8988T (cell line): ENCODE results near the gene ILK.

Experiments
- DNase-seq: peaks from one replicate; pipeline ENCODE4 v3.0.0; 2011

Gene ILK

DNA sequence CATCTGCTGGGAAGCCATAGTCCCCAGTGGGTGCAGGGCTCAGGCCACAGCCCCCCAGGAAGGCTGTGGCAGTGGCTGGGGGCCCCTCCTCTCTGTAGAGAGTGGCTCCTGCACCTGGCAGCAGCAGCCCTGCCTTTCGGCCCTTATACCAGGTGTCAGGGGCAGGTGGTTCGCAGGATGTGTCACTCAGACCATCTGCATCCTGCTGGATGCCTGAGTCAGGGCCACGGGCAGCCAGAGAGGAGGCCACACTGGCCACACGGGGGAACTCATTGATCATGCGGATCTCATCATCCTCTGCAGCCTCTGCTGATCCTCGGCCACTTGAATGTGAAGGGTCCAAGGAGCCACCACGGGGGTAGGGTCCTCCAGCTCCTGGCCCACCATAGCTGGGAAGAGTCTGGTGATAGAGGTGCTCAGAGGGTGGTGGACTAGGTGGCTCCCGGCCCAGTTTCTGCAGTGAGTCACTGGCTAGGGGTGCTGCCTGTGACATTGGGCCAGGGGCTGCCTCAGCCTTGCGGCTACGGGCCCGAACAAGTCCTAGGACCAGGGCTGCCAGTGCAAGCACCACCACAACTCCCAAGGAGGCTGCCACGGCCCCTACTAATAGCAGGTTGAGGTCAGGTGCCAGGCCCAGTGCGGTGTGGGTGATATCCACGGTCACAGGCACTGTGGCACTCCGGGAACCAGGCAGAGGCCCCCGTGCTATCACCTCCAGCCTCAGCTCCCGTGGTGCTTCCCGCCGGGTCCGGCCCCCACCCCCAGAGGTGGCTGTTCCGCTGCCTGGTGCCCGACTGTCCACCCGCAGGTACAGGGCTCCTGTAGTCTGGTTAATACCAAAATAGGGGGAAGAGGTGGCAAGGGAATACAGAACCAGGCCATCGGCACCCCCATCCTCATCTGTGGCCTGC lies 18.9 kb downstream of the ILK start:
- DNase-seq = no peak

DNA sequence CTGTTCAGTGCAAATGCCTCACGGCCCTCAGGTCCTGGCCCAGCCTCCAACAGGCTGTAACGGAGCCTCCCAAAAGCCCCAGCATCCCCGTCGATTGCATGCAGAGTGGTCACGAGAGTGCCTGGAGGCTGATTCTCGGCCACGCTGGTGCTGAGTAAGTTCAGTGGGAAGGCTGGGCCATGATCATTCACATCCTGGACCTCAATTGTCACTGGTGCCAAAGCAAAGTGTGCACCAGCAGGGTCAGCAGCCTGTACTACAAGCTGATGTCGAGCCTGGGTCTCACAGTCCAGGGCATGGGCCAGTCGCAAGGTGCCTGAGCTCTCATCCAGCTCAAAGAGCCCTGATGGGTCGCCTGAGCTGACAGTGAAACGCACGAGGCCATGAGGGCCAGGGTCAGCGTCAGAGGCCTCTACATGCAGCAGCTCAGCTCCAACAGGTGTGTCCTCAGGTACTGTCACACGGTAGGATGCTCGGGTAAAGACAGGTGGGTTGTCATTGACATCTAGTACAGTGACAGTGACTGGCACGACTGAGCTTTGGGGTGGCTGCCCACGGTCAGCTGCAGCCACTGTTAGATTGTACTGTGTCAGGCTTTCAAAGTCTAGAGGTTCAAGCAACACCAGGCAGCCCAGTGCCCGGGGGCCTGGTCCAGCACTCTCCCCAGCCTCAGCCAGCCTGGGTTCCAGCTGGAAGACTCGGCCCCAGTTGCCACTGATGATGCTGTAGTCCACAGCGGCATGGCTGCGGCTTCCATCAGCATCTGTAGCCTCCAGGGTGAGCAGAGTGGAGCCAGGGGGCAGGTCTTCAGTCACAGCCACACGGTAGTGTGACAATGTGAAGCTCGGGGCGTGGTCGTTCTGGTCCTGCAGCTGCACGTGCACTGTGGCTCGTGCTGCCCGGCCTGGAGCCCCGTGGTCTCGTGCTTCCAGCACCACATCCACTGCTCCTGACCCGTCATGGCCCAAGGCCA lies 20.1 kb downstream of the ILK start:
- no peak for DNase-seq

DNA sequence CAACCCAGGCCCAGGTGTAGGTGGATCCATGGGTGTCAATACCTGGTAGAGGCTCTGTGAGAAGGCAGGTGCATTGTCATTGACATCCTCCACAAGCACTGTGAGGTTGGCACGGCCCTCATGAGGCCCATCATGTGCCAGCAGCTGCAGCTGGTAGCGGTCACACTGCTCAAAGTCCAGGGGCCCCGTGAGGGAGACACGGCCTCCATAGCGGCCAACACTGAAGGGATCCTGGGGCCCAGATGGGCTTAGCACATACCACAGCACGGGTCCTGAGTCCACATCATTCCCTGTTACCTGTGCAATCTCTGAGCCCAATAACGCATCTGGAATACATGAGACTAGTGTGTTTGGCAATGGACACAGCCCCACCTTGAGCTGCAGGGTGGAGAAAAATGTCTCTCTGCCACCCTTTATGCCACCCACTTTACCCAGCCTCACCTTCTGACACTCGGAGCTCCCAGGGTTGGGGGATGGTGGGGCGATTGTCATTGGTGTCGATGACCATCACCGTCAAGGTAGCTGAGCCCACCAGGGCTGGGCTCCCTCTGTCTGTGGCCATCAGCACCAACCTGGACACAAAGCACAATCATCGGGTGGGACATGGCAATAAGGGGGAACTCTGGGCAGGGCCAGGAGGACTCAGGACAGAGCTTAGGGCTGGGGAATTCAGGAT lies 21.7 kb downstream of the ILK start:
- DNase-seq = no peak

DNA sequence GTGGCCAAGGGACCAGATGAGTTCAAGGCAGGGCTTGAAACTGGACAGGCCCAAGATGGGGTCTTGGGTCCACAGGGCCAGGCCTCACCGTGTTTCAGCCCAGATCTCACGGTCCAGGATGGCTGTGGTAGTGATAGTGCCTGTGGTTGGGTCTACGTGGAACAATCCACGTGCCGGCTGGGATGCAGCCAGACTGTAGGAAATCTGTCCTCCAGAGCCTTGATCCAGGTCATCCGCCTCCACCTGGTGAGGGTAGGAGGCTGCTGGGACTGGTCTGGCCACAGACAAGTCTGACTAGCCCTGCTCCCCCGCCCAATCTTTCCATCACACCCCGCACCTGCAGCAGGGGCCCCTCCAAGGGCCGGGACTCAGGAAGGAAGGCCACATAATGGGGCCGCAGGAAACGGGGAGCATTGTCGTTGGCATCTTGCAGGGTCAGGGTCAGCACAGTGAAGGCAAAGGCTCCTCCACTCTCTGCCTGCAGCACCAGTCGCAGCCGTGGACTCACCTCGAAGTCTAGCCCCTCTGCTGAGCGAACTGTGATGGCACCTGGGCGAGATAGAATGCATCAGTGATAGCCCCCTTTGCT lies 22.4 kb downstream of the ILK start:
- no peak for DNase-seq

DNA sequence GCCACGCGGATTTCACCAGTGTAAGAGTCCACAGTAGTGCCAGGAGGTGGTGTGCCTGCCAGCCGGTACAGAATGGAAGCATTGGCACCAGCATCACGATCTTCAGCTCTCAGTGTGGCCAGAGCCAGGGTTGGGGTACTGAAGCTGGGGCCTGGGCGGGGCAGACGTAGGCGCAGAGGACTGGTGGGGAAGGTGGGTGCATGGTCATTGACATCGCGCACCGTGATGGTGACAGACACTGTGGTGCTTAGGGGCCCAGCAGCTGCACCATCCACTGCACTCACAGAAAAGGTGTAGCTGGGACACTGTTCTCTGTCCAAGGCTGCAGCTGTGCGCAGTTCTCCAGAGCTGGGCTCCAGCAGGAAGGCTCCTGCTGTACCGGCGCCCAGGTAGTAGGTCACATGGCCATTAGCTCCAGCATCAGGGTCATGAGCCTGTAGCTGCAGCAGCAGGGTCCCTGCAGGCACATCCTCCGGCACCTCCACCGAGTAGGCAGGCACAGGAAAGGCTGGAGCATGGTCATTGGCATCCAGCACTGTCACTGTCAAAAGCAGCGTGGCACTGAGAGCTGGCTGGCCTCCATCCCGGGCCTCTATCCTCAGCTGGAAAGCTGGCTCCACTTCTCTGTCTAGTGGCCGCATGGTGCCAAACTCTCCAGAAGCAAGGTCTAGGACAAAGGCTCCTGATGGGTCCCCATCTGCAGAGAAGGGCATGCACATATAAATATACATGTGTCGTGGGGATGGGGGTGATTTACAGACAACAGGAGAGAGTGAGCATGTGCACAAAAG lies 23.6 kb downstream of the ILK start:
- DNase-seq = no peak

DNA sequence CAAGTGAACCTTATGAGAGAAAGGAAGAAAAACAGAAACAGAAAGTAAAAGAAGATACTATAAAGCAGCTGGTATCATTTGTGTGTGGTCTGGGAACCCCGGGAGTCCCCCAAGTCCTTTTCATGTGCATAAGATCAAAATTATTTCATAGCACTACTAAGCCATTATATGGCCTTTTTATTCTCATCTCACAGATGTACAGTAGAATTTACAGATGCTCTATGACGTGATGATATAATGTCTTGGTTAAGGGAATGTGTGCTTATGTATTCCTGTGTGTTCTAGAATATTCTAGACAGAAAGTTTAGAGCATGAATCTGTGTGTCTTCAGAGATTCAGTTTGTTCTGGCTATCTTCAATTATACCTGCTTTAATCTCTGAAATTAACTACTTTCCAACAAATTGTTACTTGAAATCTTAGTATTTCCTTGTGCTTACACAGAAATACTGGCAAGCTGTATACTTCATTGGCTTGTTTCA lies 24.2 kb downstream of the ILK start:
- no peak for DNase-seq

DNA sequence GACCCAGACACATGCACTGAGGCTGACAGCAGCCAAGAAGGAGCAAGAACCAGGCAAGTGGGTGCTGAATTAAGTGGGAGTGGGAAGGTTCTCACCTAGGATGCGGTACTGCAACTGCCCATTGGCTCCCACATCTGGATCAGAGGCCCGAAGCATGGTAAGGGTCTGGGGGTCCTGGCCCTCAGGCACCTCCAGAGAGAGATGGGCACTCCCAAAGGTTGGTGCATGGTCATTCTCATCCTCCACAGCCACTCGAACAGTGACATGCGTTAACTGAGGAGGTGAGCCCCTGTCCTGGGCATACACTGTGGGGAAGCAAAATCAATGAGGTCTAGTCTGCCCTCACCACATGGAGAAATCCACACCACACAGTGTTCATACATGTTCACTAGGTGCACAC lies 25.0 kb downstream of the ILK start:
- DNase-seq = no peak

DNA sequence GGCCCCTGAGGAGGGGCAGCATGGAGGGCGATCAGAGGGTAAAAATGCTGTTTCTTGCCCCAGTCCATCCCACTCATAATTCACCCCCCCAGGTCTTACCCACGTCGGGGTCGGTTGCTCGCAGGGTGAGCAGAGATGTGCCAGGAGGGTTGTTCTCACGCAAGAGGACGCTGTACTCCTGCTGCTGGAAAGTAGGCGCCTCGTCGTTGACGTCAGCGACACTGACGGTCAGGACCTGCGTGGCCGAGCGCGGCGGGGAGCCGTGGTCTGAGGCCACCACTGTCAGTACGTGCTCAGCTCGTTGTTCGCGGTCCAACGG lies 26.0 kb downstream of the ILK start:
- DNase-seq = no peak

DNA sequence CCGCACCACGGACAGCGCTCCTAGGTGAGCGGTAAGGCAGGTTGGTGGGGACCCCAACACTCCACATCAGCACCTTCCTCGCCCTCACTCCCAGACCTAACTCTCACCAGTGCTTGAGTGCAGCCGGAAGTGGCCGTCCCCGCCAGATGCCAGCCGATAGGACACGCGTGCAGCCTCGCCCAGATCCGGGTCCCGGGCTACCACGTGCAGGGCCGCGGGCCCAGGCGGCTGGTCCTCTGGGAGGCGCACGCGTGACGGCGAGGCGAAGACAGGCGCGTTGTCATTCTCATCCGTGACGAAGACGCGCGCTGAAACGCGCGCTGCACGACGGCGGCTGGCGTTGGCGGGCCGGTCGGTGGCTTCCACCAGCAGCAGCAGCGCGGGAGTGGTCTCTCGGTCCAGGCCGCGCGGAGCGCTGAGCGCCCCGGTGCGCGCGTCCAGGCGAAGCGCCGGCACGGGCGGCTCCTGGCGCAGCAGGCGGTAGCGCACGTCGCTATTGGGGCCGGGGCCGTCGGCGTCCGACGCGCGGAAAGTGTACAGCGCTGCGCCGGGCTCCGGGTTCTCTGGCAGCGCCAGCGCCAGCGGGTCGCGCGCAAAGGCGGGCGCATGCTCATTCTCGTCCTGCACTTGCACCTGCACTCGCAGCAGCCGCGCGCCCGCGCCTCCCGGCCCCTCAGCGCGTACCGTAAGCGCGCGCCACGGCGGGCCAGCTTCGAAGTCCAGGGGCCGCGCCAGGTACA lies 26.5 kb downstream of the ILK start:
- DNase-seq = no peak

DNA sequence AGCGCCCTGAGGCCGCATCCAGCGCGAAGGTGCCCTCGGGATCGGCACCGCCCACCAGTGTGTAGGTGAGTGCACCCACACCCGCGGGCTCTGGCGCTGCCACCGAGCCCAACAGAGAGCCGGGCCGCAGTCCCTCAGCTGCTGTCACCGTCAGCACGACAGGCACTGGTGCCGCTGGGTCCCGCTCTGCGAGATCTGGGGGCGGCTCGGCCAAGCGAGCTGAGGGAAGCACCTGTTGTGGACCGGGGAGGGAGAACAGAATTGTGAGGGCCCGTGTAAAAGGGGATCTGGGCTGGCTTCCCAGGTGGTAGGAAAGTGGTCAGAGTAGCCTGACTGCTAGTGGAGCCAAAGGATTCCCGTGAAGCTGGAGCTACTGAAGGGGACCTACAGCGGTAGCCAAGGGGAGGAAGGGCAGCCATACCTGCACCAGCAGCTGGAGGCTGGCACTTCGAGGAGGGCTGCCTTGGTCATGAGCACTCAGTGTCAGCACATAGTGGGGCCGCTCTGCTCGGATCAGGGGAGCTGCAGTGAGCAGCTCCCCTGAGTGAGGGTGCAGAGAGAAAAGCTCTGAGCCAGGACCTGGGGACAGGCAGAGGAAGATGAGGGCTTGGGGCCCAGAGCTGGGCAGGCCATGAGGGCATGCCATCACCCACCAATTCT lies 27.2 kb downstream of the ILK start:
- no peak for DNase-seq

DNA sequence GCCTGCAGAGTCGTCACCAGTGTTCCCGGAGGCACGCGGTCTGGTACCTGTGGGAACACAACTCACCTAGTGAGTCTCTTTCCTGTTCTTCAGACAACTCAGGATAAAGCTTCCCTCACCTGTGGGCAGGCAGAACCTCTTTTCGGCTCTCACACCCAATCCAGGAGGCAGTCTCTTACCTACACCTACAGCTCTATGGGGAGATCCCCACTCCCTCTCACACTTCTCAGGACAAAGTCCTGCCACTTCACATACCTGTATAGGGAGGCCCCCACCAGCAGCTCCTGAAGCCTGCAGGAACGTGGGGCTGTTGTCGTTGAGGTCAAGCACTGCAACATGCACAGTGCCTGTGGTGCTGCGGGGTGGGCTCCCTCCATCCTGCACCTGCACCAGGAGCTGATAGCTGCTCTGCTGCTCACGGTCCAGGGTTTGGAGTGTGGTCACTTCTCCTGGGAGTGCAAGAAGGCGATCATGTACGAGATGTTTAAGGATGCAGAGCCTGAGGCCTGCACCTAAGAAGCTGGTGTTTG lies 27.9 kb downstream of the ILK start:
- no peak for DNase-seq

DNA sequence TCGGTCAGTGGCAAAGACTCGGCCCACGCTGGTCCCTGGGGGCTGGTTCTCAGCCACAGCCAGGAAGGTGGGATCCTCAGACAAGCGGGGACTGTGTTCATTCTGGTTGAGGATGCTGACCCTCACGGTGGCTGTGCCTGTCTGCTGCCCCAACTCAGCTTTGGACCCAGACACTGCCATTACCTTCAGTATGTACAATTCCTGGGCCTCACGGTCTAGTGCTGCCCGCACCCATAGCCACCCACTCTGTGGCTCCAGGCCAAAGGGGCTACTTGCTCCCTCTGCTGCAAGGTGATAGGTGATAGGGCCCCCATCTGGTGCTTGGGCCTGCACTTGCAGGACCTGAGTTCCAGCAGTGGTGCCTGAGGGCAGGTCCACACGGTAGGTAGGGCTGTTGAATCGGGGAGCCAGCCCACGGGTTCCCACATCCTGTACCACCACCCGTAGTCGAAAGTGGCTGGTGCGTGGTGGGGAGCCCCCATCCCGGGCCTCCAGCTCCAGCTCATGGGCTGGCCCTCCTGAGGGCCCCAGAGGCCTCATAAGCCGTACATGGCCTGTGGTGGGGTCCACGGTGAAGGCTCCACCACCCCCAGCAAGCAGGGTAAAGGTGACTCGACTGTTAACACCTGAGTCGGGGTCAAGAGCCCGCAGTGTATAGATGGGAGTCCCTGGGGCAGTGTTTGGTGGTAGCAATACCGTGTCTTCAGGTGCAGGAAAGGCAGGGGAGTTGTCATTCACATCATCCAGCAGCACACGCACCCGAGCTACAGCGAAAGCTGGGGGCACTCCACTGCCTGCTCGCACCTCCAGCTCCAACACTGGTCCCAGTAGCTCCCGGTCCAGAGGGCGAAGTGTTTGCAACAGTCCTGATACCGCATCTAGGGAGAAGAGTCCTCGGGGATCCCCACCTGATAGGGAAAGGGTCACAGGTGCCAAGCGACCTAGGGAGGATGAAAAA lies 28.8 kb downstream of the ILK start:
- no peak for DNase-seq

DNA sequence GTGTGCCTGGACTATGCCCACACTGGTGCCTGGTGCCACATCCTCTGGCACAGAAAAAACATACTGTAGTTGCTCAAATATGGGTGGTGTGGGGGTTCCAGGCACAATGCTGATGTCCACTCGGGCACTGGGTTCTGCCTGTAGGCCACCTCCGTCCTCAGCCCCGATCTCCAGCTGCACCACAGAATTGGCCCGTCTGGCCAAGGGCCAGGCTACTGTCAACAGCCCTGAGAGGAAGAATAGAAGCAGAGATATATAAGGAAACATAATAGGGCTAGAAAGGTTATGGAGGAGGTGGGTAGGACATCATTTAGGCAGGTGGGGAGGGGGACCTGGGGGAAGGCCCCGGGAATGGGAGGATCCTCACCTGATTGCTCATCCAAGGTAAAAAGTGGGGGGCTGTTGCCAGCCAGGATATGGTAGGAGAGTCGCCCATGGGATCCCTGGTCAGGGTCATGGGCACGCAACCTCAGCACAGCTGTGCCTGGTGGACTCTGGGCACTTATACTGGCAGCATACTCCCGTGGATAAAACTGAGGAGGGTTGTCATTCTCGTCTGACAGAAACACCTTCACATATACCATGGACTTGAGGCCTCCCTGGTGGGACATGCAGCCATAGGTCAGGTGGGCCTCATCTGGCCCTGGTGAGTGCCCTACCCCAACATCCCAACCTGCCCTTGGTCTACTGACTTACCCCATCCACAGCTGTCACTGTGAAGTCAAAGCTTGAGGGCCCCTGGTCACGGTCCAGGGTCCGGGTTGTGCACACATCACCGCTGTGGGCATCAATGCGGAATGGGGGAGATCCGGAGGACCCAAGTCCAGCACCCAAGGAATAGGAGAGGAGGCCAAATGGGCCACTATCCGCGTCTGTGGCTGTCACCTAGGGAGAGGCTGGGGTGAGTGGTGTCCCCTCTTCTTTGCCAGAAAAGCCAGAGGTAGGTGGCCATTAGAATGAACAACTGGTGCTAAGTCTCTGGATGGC lies 30.1 kb downstream of the ILK start:
- no peak for DNase-seq

DNA sequence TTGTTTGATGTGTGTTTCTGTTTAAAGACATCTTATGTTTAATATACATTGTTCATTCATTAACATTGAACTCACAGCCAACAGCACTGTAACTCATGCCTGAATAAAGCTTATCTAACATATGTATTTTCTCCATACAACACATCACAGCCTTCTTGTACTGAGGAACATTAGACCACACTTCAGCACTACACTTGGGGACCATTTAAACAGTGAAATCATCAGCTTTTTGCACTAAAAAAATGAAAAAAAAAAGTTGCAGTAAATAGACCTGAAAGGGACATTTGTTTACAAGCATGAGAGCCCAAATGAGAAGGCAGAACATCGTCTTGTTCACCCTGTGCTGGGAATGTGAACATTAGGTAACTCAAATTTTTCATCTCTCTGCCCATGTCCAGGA lies 31.0 kb downstream of the ILK start:
- no peak for DNase-seq

DNA sequence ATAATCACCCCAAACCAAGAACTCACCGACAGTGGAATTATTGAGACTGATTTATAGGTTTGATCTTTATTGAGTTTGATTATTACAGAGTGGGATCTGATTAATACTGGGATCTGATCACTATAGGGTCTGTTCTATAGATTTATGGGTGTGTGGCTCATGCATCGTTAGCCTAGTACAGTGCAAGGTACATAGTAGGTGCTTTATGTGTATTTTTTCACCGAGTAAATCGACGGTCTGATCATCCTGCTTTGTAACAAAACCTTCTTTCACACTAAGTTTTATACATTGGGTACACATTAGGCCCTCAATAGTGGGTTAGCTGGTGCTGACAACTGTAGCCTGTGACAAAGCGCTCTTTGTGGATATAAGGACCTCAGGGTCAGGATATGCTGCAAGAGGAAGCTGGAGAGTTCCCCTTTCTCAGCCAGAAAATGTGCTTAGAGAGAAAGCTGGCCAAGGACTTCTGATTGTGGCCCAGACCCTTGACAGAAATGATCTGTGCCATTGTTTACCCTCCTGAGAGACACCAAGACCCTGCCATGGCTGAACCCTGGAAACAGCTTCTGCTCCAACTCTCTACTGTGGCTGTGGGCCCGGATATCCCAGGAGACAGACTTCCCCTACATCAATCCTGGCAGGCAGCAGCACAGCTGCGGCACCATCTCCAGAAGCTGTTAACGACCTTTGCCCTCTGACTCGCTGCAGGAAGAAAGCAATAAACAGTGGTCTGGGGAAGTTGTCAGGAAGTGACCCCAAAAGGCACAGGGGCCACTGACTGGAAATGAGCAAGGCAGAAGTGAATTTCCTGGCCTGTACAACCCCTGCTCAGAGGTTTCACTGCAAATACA lies 31.7 kb downstream of the ILK start:
- DNase-seq = no peak

DNA sequence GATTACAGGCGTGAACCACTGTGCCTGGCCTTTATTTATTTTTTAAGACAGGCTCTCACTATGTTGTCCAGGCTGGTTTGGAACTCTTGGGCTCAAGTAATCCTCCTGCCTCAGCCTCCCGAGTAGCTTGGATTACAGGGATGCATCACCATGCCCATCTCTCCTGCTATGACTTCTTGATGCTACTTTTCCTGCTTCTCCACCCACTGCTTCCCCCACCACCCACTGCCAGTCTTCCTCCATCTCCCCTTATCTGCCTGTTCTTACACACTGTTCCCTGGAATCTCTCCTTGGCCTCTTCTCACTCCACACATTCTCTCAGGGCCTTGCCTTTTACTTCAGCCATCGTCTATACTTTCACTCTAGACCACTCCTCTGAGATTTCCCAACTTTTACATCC lies 32.9 kb downstream of the ILK start:
- no peak for DNase-seq

DNA sequence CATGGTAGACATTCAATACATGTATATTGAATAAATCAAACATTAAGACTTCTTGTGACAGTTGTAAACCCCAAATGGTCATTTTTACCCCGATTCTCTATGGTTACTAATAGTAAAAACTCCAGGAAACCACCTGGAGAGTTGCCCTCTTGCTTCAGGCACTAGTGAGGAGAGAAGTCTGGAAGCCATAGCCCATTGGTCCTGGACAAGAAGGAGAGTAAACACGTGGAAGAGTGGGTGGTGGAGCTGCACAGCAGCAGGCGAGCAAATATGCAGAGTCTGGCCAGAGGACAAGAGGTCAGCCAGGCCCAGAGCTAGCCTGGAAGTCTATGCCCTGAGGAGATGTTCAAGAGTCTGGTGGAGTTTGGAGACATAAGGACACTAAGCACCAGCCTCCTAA lies 34.3 kb downstream of the ILK start:
- DNase-seq = no peak
